Endothelial cell of umbilical vein (primary cell): ENCODE results near the gene PLXNA4.

Experiments
- CTCF ChIP-seq, 2 donors: IDR thresholded peaks; 1 replicate in 1 of 2; 2 replicates in 1 of 2; pipeline ENCODE4 v1.5.1; 2011; ENCODE audit warnings: low read length in 2 of 2, mild to moderate bottlenecking in 2 of 2, moderate library complexity in 2 of 2, control low read depth in 1 of 2, inconsistent platforms in 1 of 2, low read depth in 1 of 2; ENCODE audit not compliant: insufficient read depth in 1 of 2; ENCODE audit errors: extremely low read depth in 1 of 2
- MAX ChIP-seq: IDR thresholded peaks from 2 replicates; pipeline ENCODE4 v1.6.1; 2011; ENCODE audit not compliant: insufficient read depth, insufficient read length
- POLR2A ChIP-seq: IDR thresholded peaks from 2 replicates; pipeline ENCODE4 v1.6.1; 2012; ENCODE audit warnings: low read depth, mild to moderate bottlenecking, control low read depth, low read length
- POLR2AphosphoS5 ChIP-seq: IDR thresholded peaks from 2 replicates; pipeline ENCODE4 v1.6.1; 2012; ENCODE audit warnings: low read depth, mild to moderate bottlenecking, control low read depth, low read length, moderate library complexity; ENCODE audit not compliant: insufficient read depth

DNA sequence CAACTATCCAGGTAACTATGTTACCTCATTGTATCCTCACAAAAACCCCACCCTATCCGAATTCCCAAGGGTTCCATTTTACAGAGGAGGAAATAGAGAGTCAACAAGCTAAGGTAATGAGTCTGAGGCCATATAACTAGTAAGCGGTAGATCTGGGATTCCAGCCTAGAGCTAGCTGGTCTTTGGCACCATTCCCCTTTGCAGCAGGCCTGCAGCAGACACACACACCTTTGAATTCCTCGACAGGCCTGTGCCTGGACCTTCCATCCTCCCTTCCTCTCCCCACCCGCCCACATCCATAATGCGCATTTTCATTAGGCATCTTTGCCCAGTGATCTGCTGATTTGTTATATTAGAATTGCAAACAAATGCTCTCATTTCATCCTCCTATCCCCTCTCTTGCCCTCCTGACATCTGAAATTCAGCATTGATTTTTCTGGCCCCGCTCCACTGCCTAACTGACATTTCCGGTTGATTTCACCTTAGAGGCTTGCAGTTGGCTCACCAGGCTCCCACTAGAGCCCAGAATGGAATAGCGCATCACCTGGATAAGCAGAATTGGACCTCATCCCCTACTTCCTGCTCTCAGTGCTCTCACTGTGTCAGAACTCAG is 129.5 kb downstream of the PLXNA4 start:
- TF ChIP-seq CTCF (IDR thresholded peaks at IDR 0.05; ENCODE audit: extremely low read depth in 1 of 2, insufficient read depth in 1 of 2, low read depth in 1 of 2, low read length in 2 of 2) (no peak), POLR2A (no peak), MAX (no peak), POLR2AphosphoS5 (no peak)
